Measurements from ENCODE around the gene APEH. TPM values are rescaled to one million over a fixed set of nuclear protein-coding genes. Genes with fewer than 3 reads are reported as not detected.

APEH gene
- total RNA-seq, 1 experiment from 2014 or later = 246 TPM

- BruUV-seq (replicated peaks) = no TSS peak
- Histone ChIP-seq H3K9ac (ENCODE audit: low read length) (no peak overlapping the region), H2AFZ (ENCODE audit: low read depth, low read length, poor library complexity, severe bottlenecking) (no peak overlapping the region), H3K9me3 (ENCODE audit: control insufficient read depth in 1 of 2, insufficient read depth in 1 of 2, low read depth in 1 of 2, low read length in 2 of 2) (no peaks in the 10 kb centered on the region), H3K4me3 (replicated peaks in 1 of 2; ENCODE audit: low read depth in 1 of 2, low read length in 2 of 2) (no peak overlapping the region), H3K27me3 (ENCODE audit: insufficient read depth, low read length) (no peaks in the 10 kb centered on the region), H4K20me1 (ENCODE audit: insufficient read depth) (no peaks in the 10 kb centered on the region), H3K4me2 (ENCODE audit: low read length) (no peak overlapping the region), H3K79me2 (ENCODE audit: insufficient read depth, low read length) (no peaks in the 10 kb centered on the region), H3K9me2 (ENCODE audit: insufficient read depth) (no peaks in the 10 kb centered on the region), H3K27ac (ENCODE audit: low read depth, low read length) (no peak overlapping the region), H3K4me1 (ENCODE audit: control insufficient read depth in 1 of 2, insufficient read depth in 2 of 2, low read length in 2 of 2) (peaks cover 0 to 6% of the 10 kb centered on the region in 2 experiments; a peak in 1 of 4 replicates), H3K36me3 (ENCODE audit: control insufficient read depth in 1 of 2, insufficient read depth in 2 of 2, low read length in 2 of 2) (no peaks in the 10 kb centered on the region)
- ATAC-seq (no peak), DNase-seq (ENCODE audit: low read depth, low spot score) (no peak)
- no peak for TF ChIP-seq EGR1 (IDR thresholded peaks at IDR 0.05; ENCODE audit: low read depth)
- TF ChIP-seq ZFX (IDR thresholded peaks at IDR 0.05) = no peak
- TF ChIP-seq ZBTB33 (IDR thresholded peaks at IDR 0.05; ENCODE audit: extremely low read depth, insufficient replicate concordance, low read length) = no peak
- TF ChIP-seq SRF (IDR thresholded peaks at IDR 0.05; ENCODE audit: low read depth) = no peak
- TF ChIP-seq EZH2 (IDR thresholded peaks at IDR 0.05) = no peak
- TF ChIP-seq SIN3A (IDR thresholded peaks at IDR 0.05; ENCODE audit: low read depth) = no peak
- TF ChIP-seq CEBPB (IDR thresholded peaks at IDR 0.05; ENCODE audit: low read depth) = no peak
- TF ChIP-seq ATF3 (IDR thresholded peaks at IDR 0.05) = no peak
- TF ChIP-seq SP1 (IDR thresholded peaks at IDR 0.05; ENCODE audit: low read depth) = no peak
- TF ChIP-seq POLR2AphosphoS5 (IDR thresholded peaks at IDR 0.05; ENCODE audit: low read depth, low read length) = no peak
- TF ChIP-seq FOSL1 (IDR thresholded peaks at IDR 0.05; ENCODE audit: low read depth) = no peak
- RAD21 ChIA-PET (ENCODE audit: low non-redundant PET in 1 of 2, low total read pairs in 2 of 2, uncharacterized antibody in 2 of 2, unreplicated experiment in 2 of 2) = no interaction called here
- intact Hi-C loops (cut with micrococcal nuclease) = no loop called here
- CTCF ChIA-PET = no interaction called here
- POLR2A ChIA-PET = no interaction called here
Measured at GRCh38 chr3:49654176-49654825, 19.9 kb upstream of the APEH start.

All from HCT116 (cell line).